Uterus (tissue), 2 donors: Measurements from ENCODE around the gene CHERP.
"Not testable (repeated sequence)": the region's sequence is repeated elsewhere in the genome, so short reads cannot be mapped to it uniquely, and the experiment has no call there.

Experiments
- CTCF ChIP-seq, 4 experiments: fragments of 200-600 bp in 2 of 4; fragments of 450-650 bp in 2 of 4; sonication (generic) in 2 of 4; IDR thresholded peaks; one replicate each; pipeline ENCODE4 v1.5.1; 2016 to 2019; ENCODE audit warnings: antibody characterized with exemption in 4 of 4, mild to moderate bottlenecking in 2 of 4, moderate library complexity in 1 of 4
- POLR2A ChIP-seq, 2 donors: fragments of 450-650 bp; IDR thresholded peaks; one replicate each; pipeline ENCODE4 v1.6.1; 2016; ENCODE audit warnings: antibody characterized with exemption in 2 of 2, mild to moderate bottlenecking in 1 of 2, moderate library complexity in 1 of 2

GRCh38 chr19:16472559-16472899 is 69.7 kb downstream of the CHERP start:
- TF ChIP-seq POLR2A, CTCF (IDR thresholded peaks at IDR 0.05): not testable (repeated sequence)
